Epithelial cell of proximal tubule (primary cell): ENCODE measurements around the gene PPP1R26. TPM values are rescaled to one million over a fixed set of nuclear protein-coding genes. Genes with fewer than 3 reads are reported as not detected.
"Not testable (repeated sequence)": the region's sequence is repeated elsewhere in the genome, so short reads cannot be mapped to it uniquely, and the experiment has no call there.

ENCODE experiments used
- DNase-seq: peaks from one replicate; pipeline ENCODE4 v3.0.0-alpha.2; 2011; ENCODE audit warnings: low read depth
- H3K4me3 ChIP-seq: 2 replicates; pipeline ENCODE4 v1.5.1; 2011; ENCODE audit warnings: low read depth, mild to moderate bottlenecking, low read length
- CTCF ChIP-seq: conservative IDR thresholded peaks from 2 replicates; pipeline ENCODE4 v1.5.1; 2012; ENCODE audit warnings: low read depth, mild to moderate bottlenecking, low read length
- total RNA-seq: library from RNA; depleted of rRNA; stranded (reverse); fragments of >200 nt; gene quantifications from 2 replicates; pipeline ENCODE4 v1.2.3, GENCODE V29; 2015

Gene PPP1R26
- total RNA-seq, 1 donor from 2014 or later: 23.2 TPM

GRCh38 chr9:135530146-135530545 lies 50.6 kb downstream of the PPP1R26 start:
- DNase-seq: no peak
- H3K4me3 ChIP-seq: no peak overlapping the region
- no peak for TF ChIP-seq CTCF

- DNase-seq: no peak
- no peak overlapping the region for H3K4me3 ChIP-seq
- TF ChIP-seq CTCF: no peak
These were observed 51.5 kb downstream of the PPP1R26 start for GRCh38 chr9:135531096-135531495.

- H3K4me3 ChIP-seq: no peak overlapping the region
- no peak for TF ChIP-seq CTCF
- DNase-seq: no peak
These were observed 53.5 kb downstream of the PPP1R26 start for GRCh38 chr9:135533113-135533512.

GRCh38 chr9:135533674-135534073 lies 54.1 kb downstream of the PPP1R26 start:
- TF ChIP-seq CTCF: no peak
- DNase-seq: no peak
- no peak overlapping the region for H3K4me3 ChIP-seq

DNA sequence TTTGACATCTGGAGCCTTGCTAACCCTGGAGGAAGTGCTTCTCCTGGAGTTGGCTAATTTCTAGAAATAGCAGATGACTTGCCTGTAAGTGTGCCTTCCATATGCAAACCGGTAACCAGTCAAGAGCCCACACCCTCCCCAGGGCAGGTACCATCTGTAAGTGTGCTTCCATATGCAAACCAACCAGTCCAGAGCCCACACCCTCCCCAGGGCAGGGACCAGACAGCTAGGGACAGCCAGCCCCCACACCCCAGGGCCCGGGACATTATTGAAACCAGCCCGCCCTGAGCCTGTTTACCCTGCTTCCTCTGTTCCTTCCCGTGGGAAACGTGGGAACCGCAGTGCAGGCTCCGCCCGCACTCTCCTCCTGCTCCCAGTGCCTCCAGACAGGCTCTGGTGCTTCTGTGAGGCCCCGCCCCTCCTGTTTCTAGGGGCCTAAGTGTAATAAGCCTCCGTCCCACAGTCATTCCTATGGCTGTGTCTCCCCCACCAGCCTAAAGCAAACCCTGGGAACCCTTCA lies 54.7 kb downstream of the PPP1R26 start:
- not testable (repeated sequence) for H3K4me3 ChIP-seq, DNase-seq

GRCh38 chr9:135534826-135535225 lies 55.2 kb downstream of the PPP1R26 start:
- DNase-seq: not testable (repeated sequence)

DNA sequence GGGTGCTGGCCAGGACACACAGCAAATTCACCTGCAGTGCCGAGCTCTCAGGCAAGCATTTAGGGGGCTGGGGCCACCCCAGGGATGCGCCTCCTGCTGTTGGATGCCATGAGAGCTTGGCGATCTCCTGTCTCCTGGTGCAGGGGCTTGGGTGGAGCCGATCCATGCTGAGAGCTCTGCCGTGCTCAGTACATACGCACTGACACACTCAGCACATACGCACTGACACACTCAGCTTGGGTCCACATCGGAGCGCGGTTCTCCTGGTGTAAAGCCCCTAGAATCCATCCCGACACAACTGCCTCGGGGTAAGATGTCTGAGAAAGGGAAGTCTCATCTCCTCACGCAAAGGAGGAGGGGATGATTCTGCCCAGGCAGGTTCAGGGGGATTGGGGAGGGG lies 56.0 kb downstream of the PPP1R26 start:
- DNase-seq, H3K4me3 ChIP-seq: not testable (repeated sequence)

More at GRCh38 chr9:135534826-135535225, 55.2 kb downstream of the PPP1R26 start:
- not testable (repeated sequence) for H3K4me3 ChIP-seq

GRCh38 chr9:135536216-135536615 lies 56.6 kb downstream of the PPP1R26 start:
- no peak for TF ChIP-seq CTCF
- H3K4me3 ChIP-seq: no peak overlapping the region
- no peak for DNase-seq

Other genes with a start within 250 kb of the PPP1R26 start
- 68.1 and 117 TPM in 2 replicates for gene MRPS2, start 20.9 kb downstream of the PPP1R26 start, total RNA-seq
- not detected in 2 replicates for gene LCN1, start 41.7 kb downstream of the PPP1R26 start, total RNA-seq
- gene OBP2A, start 66.3 kb downstream of the PPP1R26 start, total RNA-seq: not detected in 2 replicates
- gene PAEP, start 82.0 kb downstream of the PPP1R26 start, total RNA-seq: not detected in 2 replicates
- gene GLT6D1, start 159.8 kb downstream of the PPP1R26 start, total RNA-seq: not detected in 2 replicates
- gene LCN9, start 183.5 kb downstream of the PPP1R26 start, total RNA-seq: not detected in 2 replicates
- gene SOHLH1, start 219.7 kb downstream of the PPP1R26 start, total RNA-seq: not detected in 2 replicates
- gene KCNT1, start 222.4 kb downstream of the PPP1R26 start, total RNA-seq: not detected in 2 replicates